Neural cell (in vitro differentiated cells): Measurements from ENCODE around the gene PAFAH1B1. TPM values are rescaled to one million over a fixed set of nuclear protein-coding genes. Genes with fewer than 3 reads are reported as not detected.

Experiments
- H2AFZ ChIP-seq: fragments of 200-600, 300-800 bp; sonication (generic), shearing (Covaris generic); 2 replicates; pipeline ENCODE4 v1.6.0; 2014; ENCODE audit warnings: low read depth, mild to moderate bottlenecking, antibody characterized with exemption, low read length, moderate library complexity
- H3F3A ChIP-seq: fragments of 200-600 bp; shearing (Covaris generic); 2 replicates; pipeline ENCODE4 v1.6.1; 2016; ENCODE audit warnings: mild to moderate bottlenecking, moderate library complexity, mixed read lengths, antibody characterized with exemption, low read length; ENCODE audit not compliant: insufficient read depth, poor library complexity, severe bottlenecking
- H3K27ac ChIP-seq: fragments of 200-600, 300-800 bp; sonication (generic), shearing (Covaris generic); 2 replicates; pipeline ENCODE4 v1.5.1; 2014; ENCODE audit warnings: mild to moderate bottlenecking, low read length, moderate library complexity
- H3K27me3 ChIP-seq: fragments of 300-800, 200-600 bp; sonication (generic), shearing (Covaris generic); 2 replicates; pipeline ENCODE4 v1.6.0; 2014; ENCODE audit warnings: mild to moderate bottlenecking, low read depth, low read length, moderate library complexity; ENCODE audit not compliant: insufficient read depth
- H3K36me3 ChIP-seq: fragments of 300-800, 200-600 bp; sonication (generic), shearing (Covaris generic); 2 replicates; pipeline ENCODE4 v1.5.1; 2014; ENCODE audit warnings: mild to moderate bottlenecking, antibody characterized with exemption, low read length, moderate library complexity; ENCODE audit not compliant: insufficient read depth
- H3K4me2 ChIP-seq: fragments of 300-800, 200-600 bp; sonication (generic), shearing (Covaris generic); 2 replicates; pipeline ENCODE4 v1.6.0; 2014; ENCODE audit warnings: mild to moderate bottlenecking, low read length
- H3K4me3 ChIP-seq: fragments of 300-800, 200-600 bp; sonication (generic), shearing (Covaris generic); 2 replicates; pipeline ENCODE4 v1.5.1; 2014; ENCODE audit warnings: mild to moderate bottlenecking, low read length, moderate library complexity
- H3K79me2 ChIP-seq: fragments of 200-600 bp; shearing (Covaris generic); replicated peaks from 2 replicates; pipeline ENCODE4 v1.6.0; 2014; ENCODE audit warnings: mild to moderate bottlenecking, low read length, moderate library complexity; ENCODE audit not compliant: insufficient read depth
- H3K9ac ChIP-seq: fragments of 300-800, 200-600 bp; sonication (generic), shearing (Covaris generic); 2 replicates; pipeline ENCODE4 v1.6.1; 2016; ENCODE audit warnings: mild to moderate bottlenecking, low read length, mixed read lengths
- H3K9me2 ChIP-seq: fragments of 200-600 bp; shearing (Covaris generic); 2 replicates; pipeline ENCODE4 v1.6.1; 2016; ENCODE audit warnings: mild to moderate bottlenecking, low read length, mixed read lengths; ENCODE audit not compliant: insufficient read depth
- H3K9me3 ChIP-seq: fragments of 200-600, 300-800 bp; sonication (generic), shearing (Covaris generic); 2 replicates; pipeline ENCODE4 v1.6.1; 2016; ENCODE audit warnings: mild to moderate bottlenecking, mixed run types, low read length, moderate library complexity, mixed read lengths
- H4K20me1 ChIP-seq: fragments of 200-600 bp; shearing (Covaris generic); 2 replicates; pipeline ENCODE4 v1.6.1; 2016; ENCODE audit warnings: mild to moderate bottlenecking, mixed run types; ENCODE audit not compliant: insufficient read depth
- EP300 ChIP-seq: fragments of 450-650 bp; conservative IDR thresholded peaks from 2 replicates; pipeline ENCODE4 v1.6.1; 2014; ENCODE audit warnings: antibody characterized with exemption, mild to moderate bottlenecking, moderate library complexity; ENCODE audit not compliant: poor library complexity, severe bottlenecking
- EZH2 ChIP-seq: fragments of 200-600, 300-800 bp; shearing (Covaris generic), sonication (generic); IDR thresholded peaks from 2 replicates; pipeline ENCODE4 v1.6.1; 2014; ENCODE audit warnings: antibody characterized with exemption, low read length, borderline replicate concordance, mild to moderate bottlenecking; ENCODE audit not compliant: insufficient read depth, poor library complexity, severe bottlenecking
- MXI1 ChIP-seq: fragments of 450-650 bp; conservative IDR thresholded peaks from 2 replicates; pipeline ENCODE4 v1.6.1; 2014; ENCODE audit warnings: antibody characterized with exemption, mild to moderate bottlenecking; ENCODE audit not compliant: poor library complexity, severe bottlenecking
- POLR2AphosphoS5 ChIP-seq: IDR thresholded peaks from 2 replicates; pipeline ENCODE4 v1.6.1; 2012
- RAD21 ChIP-seq: fragments of 450-650 bp; conservative IDR thresholded peaks from 2 replicates; pipeline ENCODE4 v1.6.1; 2014; ENCODE audit warnings: antibody characterized with exemption, mild to moderate bottlenecking, moderate library complexity
- SMC3 ChIP-seq: fragments of 450-650 bp; conservative IDR thresholded peaks from 2 replicates; pipeline ENCODE4 v1.6.1; 2014; ENCODE audit warnings: antibody characterized with exemption, mild to moderate bottlenecking, moderate library complexity; ENCODE audit not compliant: poor library complexity
- TAF1 ChIP-seq: IDR thresholded peaks from 2 replicates; pipeline ENCODE4 v1.6.1; 2012; ENCODE audit warnings: low read depth
- polyA plus RNA-seq: library from polyadenylated mRNA; depleted of rRNA; stranded (reverse); fragments of >200 nt; gene quantifications from 2 replicates; pipeline ENCODE4 v1.2.3, GENCODE V29; 2014
- TF ChIP-seq, protein P1 (sequence below): IDR thresholded peaks from 2 replicates; pipeline ENCODE4 v1.6.1; 2012; ENCODE audit warnings: borderline replicate concordance
- TF ChIP-seq, protein P2 (sequence below): fragments of 450-650 bp; IDR thresholded peaks from 2 replicates; pipeline ENCODE4 v1.5.1; 2014; ENCODE audit warnings: antibody characterized with exemption, mild to moderate bottlenecking, moderate library complexity; ENCODE audit not compliant: poor library complexity, severe bottlenecking

Gene PAFAH1B1
- polyA plus RNA-seq, 1 donor from 2014 or later = 305 TPM

DNA sequence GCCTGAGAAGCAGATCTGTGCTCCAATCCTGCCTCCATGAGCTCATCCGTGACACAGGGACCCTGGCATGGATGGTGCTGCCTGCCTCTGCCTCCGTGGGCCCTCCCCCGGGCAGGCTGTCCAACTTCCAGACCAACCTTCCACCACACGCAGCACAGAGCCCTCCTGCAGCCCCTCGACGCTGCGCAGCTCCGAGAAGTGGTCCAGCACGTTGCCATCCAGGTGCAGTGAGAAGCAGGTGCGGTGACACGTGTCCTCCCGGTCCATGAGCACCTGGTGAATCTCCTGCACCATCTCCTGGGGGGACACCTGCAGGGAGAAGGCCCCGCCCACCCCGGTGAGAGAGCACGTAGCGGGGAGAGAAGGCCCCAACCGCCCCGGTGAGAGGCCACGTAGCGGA lies 109.7 kb downstream of the PAFAH1B1 start:
- Histone ChIP-seq H3F3A (no peaks in the 10 kb centered on the region), H2AFZ (no peak overlapping the region), H4K20me1 (no peaks in the 10 kb centered on the region), H3K36me3 (no peaks in the 10 kb centered on the region), H3K9me3 (no peaks in the 10 kb centered on the region), H3K9ac (no peak overlapping the region), H3K4me2 (no peak overlapping the region), H3K4me3 (no peak overlapping the region), H3K79me2 (no peaks in the 10 kb centered on the region), H3K27ac (no peak overlapping the region), H3K9me2 (no peaks in the 10 kb centered on the region), H3K27me3 (no peaks in the 10 kb centered on the region)
- TF ChIP-seq TAF1 = no peak

DNA sequence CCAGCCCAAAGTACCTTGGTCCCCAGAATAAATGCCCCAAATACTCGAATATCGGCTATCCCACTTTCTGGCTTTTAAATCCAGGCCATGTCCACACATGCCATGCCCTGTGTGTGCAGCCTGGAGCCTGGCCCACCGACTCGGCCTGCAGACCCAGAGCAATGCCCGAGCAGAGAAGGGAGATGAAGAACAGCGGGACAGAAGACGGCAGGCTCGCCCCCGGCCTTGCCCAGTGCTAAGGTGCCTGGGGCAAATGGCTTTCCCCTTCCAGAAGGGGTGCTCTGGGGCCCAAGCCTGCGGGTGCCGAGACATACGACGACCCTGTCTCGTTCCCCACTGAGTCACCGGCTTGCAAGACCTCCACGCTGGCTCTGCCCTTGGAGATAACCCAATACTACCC lies 110.2 kb downstream of the PAFAH1B1 start:
- no peak overlapping the region for H3K27ac ChIP-seq
- H3K9ac ChIP-seq = no peak overlapping the region
- no peak overlapping the region for H2AFZ ChIP-seq
- no peaks in the 10 kb centered on the region for H3K9me3 ChIP-seq
- no peak overlapping the region for H3K4me2 ChIP-seq
- H3K27me3 ChIP-seq = no peaks in the 10 kb centered on the region
- no peaks in the 10 kb centered on the region for H4K20me1 ChIP-seq
- TF ChIP-seq RAD21 (no peak), POLR2AphosphoS5 (no peak), SMC3 (no peak), TAF1 (no peak), EP300 (no peak), EZH2 (no peak), MXI1 (no peak)
- TF ChIP-seq, protein P1, sequence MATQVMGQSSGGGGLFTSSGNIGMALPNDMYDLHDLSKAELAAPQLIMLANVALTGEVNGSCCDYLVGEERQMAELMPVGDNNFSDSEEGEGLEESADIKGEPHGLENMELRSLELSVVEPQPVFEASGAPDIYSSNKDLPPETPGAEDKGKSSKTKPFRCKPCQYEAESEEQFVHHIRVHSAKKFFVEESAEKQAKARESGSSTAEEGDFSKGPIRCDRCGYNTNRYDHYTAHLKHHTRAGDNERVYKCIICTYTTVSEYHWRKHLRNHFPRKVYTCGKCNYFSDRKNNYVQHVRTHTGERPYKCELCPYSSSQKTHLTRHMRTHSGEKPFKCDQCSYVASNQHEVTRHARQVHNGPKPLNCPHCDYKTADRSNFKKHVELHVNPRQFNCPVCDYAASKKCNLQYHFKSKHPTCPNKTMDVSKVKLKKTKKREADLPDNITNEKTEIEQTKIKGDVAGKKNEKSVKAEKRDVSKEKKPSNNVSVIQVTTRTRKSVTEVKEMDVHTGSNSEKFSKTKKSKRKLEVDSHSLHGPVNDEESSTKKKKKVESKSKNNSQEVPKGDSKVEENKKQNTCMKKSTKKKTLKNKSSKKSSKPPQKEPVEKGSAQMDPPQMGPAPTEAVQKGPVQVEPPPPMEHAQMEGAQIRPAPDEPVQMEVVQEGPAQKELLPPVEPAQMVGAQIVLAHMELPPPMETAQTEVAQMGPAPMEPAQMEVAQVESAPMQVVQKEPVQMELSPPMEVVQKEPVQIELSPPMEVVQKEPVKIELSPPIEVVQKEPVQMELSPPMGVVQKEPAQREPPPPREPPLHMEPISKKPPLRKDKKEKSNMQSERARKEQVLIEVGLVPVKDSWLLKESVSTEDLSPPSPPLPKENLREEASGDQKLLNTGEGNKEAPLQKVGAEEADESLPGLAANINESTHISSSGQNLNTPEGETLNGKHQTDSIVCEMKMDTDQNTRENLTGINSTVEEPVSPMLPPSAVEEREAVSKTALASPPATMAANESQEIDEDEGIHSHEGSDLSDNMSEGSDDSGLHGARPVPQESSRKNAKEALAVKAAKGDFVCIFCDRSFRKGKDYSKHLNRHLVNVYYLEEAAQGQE = no peak
- TF ChIP-seq, protein P2, sequence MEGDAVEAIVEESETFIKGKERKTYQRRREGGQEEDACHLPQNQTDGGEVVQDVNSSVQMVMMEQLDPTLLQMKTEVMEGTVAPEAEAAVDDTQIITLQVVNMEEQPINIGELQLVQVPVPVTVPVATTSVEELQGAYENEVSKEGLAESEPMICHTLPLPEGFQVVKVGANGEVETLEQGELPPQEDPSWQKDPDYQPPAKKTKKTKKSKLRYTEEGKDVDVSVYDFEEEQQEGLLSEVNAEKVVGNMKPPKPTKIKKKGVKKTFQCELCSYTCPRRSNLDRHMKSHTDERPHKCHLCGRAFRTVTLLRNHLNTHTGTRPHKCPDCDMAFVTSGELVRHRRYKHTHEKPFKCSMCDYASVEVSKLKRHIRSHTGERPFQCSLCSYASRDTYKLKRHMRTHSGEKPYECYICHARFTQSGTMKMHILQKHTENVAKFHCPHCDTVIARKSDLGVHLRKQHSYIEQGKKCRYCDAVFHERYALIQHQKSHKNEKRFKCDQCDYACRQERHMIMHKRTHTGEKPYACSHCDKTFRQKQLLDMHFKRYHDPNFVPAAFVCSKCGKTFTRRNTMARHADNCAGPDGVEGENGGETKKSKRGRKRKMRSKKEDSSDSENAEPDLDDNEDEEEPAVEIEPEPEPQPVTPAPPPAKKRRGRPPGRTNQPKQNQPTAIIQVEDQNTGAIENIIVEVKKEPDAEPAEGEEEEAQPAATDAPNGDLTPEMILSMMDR = no peak
- H3K4me3 ChIP-seq = no peak overlapping the region
- H3K36me3 ChIP-seq = no peaks in the 10 kb centered on the region
- H3F3A ChIP-seq = no peaks in the 10 kb centered on the region
- no peaks in the 10 kb centered on the region for H3K79me2 ChIP-seq
- no peaks in the 10 kb centered on the region for H3K9me2 ChIP-seq
